HepG2 (cell line): ENCODE measurements around the gene PPP4C. TPM values are rescaled to one million over a fixed set of nuclear protein-coding genes. Genes with fewer than 3 reads are reported as not detected.

Experiments
- ETV6 ChIP-seq: sonication (generic); formaldehyde crosslinking; conservative IDR thresholded peaks from 2 replicates; pipeline ENCODE4 v1.4.0; 2020; ENCODE audit warnings: missing genetic modification reagents
- GABPB1 ChIP-seq: IDR thresholded peaks from 2 replicates; pipeline ENCODE4 v1.6.1; 2016; ENCODE audit warnings: mild to moderate bottlenecking, missing genetic modification reagents, moderate library complexity, missing compliant biosample characterization
- GZF1 ChIP-seq: sonication (generic); formaldehyde crosslinking; IDR thresholded peaks from 2 replicates; pipeline ENCODE4 v1.5.1; 2020; ENCODE audit warnings: mild to moderate bottlenecking, missing genetic modification reagents
- ISL2 ChIP-seq: sonication (generic); formaldehyde crosslinking; IDR thresholded peaks from 2 replicates; pipeline ENCODE4 v1.5.0; 2020; ENCODE audit warnings: missing genetic modification reagents
- RFX1 ChIP-seq: fragments of 450-650 bp; IDR thresholded peaks from 2 replicates; pipeline ENCODE4 v1.6.1; 2017
- XRCC5 ChIP-seq: fragments of 200-400 bp; formaldehyde crosslinking; optimal IDR thresholded peaks from 2 replicates; pipeline ENCODE3; 2017; ENCODE audit warnings: mild to moderate bottlenecking, low read length
- ZBTB7B ChIP-seq: sonication (generic); formaldehyde crosslinking; IDR thresholded peaks from 2 replicates; pipeline ENCODE4 v1.4.0; 2020; ENCODE audit warnings: missing genetic modification reagents
- ZKSCAN5 ChIP-seq: sonication (generic); formaldehyde crosslinking; IDR thresholded peaks from 2 replicates; pipeline ENCODE4 v1.5.1; 2020; ENCODE audit warnings: mild to moderate bottlenecking, missing genetic modification reagents
- ZNF292 ChIP-seq: sonication (generic); formaldehyde crosslinking; IDR thresholded peaks from 2 replicates; pipeline ENCODE4 v1.8.1; 2022; ENCODE audit warnings: mild to moderate bottlenecking, low read depth, missing genetic modification reagents, borderline replicate concordance
- ZNF30 ChIP-seq: sonication (generic); formaldehyde crosslinking; IDR thresholded peaks from 2 replicates; pipeline ENCODE4 v1.5.0; 2020; ENCODE audit warnings: mild to moderate bottlenecking, missing genetic modification reagents
- ZNF44 ChIP-seq: sonication (generic); formaldehyde crosslinking; IDR thresholded peaks from 2 replicates; pipeline ENCODE4 v1.5.1; 2020; ENCODE audit warnings: mild to moderate bottlenecking, missing genetic modification reagents
- ZNF441 ChIP-seq: sonication (generic); formaldehyde crosslinking; IDR thresholded peaks from 2 replicates; pipeline ENCODE4 v1.7.0; 2021; ENCODE audit warnings: missing genetic modification reagents, borderline replicate concordance
- ZSCAN30 ChIP-seq: sonication (generic); formaldehyde crosslinking; IDR thresholded peaks from 2 replicates; pipeline ENCODE4 v1.5.0; 2020; ENCODE audit warnings: mild to moderate bottlenecking, missing genetic modification reagents
- polyA plus RNA-seq, 8 experiments: library from polyadenylated mRNA; depleted of rRNA in 3 of 8; stranded (reverse) in 7 of 8; unstranded in 1 of 8; fragments of >200 nt; fragmentation: Illumina TruSeq in 4 of 8; extraction: Trizol in 4 of 8; gene quantifications; 2 replicates each; pipeline versions ENCODE4 v1.2.1 to v1.2.3, GENCODE V29; 2011 to 2016; ENCODE audit warnings: low read depth in 4 of 8, missing spikeins in 1 of 8, mixed read lengths in 1 of 8; ENCODE audit not compliant: insufficient read depth in 1 of 8
- total RNA-seq, 5 experiments: library from RNA; depleted of rRNA; stranded (reverse); fragments of >200 nt; fragmentation: Illumina TruSeq; extraction: Trizol; gene quantifications; 2 replicates each; pipeline ENCODE4 v1.2.3, GENCODE V29; 2016; ENCODE audit warnings: low read depth in 1 of 5
- TF ChIP-seq, protein P1 (sequence below): sonication (generic); formaldehyde crosslinking; conservative IDR thresholded peaks from 2 replicates; pipeline ENCODE4 v1.5.0; 2020; ENCODE audit warnings: missing genetic modification reagents
- TF ChIP-seq, protein P2 (sequence below): IDR thresholded peaks from 2 replicates; pipeline ENCODE4 v1.6.1; 2016
- TF ChIP-seq, protein P3 (sequence below): sonication (generic); formaldehyde crosslinking; IDR thresholded peaks from 2 replicates; pipeline ENCODE4 v1.4.0; 2020; ENCODE audit warnings: missing genetic modification reagents, borderline replicate concordance
- TF ChIP-seq, protein P4 (sequence below): sonication (generic); formaldehyde crosslinking; IDR thresholded peaks from 2 replicates; pipeline ENCODE4 v1.4.0; 2020; ENCODE audit warnings: missing genetic modification reagents
- TF ChIP-seq, protein P5 (sequence below): sonication (generic); formaldehyde crosslinking; IDR thresholded peaks from 2 replicates; pipeline ENCODE4 v1.9.0; 2021; ENCODE audit warnings: missing genetic modification reagents, mild to moderate bottlenecking, borderline replicate concordance
- TF ChIP-seq, protein P6 (sequence below): sonication (generic); formaldehyde crosslinking; IDR thresholded peaks from 2 replicates; pipeline ENCODE4 v1.4.0; 2020; ENCODE audit warnings: missing genetic modification reagents; ENCODE audit errors: not compliant biosample characterization

Gene PPP4C
- total and polyA plus RNA-seq, 2 of the 13 experiments (the other 11 are each of a cell fraction or from before 2014, with no cell fraction given) = 176 to 220 TPM

DNA sequence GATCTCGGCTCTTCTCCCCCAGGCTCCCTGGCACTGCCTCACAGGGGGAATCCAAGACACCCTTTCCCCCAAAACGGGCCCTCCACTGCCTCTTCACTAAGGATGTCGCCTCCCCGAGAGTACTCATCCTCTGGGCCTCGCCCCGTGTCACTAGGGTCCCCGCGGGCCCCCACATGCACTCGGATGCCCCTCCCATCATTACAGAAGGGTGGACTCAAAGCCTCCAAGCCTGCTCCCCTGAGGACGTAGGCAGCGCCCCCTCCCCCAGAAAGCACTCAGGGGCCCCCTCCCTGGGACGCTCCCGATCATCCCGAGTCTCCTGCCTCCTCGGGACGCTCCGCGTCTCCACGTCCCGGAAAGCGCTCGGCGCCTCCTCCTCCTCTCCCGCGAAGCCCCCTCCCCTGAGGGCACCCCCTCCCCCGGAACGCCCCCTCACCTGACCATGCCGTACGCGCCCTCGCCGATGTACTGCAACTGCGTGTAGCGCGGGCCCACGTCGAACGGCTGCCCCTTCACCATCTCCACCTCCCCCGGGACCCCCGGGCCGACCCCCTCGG lies 46.9 kb downstream of the PPP4C start (continued):
- TF ChIP-seq ZKSCAN5 (CRISPR knock-in tag) = no peak
- TF ChIP-seq ETV6 (CRISPR knock-in tag) = no peak
- no peak for TF ChIP-seq ZSCAN30 (CRISPR knock-in tag)
- no peak for TF ChIP-seq ZNF292
- TF ChIP-seq ZBTB7B (CRISPR knock-in tag) = 0 out of 2 replicates have a peak, but pooled peaks have one; percentile 7
- 0 out of 2 replicates have a peak, but pooled peaks have one; percentile 4 for TF ChIP-seq GABPB1
- TF ChIP-seq, protein P1, sequence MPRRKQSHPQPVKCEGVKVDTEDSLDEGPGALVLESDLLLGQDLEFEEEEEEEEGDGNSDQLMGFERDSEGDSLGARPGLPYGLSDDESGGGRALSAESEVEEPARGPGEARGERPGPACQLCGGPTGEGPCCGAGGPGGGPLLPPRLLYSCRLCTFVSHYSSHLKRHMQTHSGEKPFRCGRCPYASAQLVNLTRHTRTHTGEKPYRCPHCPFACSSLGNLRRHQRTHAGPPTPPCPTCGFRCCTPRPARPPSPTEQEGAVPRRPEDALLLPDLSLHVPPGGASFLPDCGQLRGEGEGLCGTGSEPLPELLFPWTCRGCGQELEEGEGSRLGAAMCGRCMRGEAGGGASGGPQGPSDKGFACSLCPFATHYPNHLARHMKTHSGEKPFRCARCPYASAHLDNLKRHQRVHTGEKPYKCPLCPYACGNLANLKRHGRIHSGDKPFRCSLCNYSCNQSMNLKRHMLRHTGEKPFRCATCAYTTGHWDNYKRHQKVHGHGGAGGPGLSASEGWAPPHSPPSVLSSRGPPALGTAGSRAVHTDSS = no peak
- TF ChIP-seq, protein P2, sequence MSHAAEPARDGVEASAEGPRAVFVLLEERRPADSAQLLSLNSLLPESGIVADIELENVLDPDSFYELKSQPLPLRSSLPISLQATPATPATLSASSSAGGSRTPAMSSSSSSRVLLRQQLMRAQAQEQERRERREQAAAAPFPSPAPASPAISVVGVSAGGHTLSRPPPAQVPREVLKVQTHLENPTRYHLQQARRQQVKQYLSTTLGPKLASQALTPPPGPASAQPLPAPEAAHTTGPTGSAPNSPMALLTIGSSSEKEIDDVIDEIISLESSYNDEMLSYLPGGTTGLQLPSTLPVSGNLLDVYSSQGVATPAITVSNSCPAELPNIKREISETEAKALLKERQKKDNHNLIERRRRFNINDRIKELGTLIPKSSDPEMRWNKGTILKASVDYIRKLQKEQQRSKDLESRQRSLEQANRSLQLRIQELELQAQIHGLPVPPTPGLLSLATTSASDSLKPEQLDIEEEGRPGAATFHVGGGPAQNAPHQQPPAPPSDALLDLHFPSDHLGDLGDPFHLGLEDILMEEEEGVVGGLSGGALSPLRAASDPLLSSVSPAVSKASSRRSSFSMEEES = no peak
- no peak for TF ChIP-seq RFX1
- no peak for TF ChIP-seq ZNF441
- TF ChIP-seq, protein P3, sequence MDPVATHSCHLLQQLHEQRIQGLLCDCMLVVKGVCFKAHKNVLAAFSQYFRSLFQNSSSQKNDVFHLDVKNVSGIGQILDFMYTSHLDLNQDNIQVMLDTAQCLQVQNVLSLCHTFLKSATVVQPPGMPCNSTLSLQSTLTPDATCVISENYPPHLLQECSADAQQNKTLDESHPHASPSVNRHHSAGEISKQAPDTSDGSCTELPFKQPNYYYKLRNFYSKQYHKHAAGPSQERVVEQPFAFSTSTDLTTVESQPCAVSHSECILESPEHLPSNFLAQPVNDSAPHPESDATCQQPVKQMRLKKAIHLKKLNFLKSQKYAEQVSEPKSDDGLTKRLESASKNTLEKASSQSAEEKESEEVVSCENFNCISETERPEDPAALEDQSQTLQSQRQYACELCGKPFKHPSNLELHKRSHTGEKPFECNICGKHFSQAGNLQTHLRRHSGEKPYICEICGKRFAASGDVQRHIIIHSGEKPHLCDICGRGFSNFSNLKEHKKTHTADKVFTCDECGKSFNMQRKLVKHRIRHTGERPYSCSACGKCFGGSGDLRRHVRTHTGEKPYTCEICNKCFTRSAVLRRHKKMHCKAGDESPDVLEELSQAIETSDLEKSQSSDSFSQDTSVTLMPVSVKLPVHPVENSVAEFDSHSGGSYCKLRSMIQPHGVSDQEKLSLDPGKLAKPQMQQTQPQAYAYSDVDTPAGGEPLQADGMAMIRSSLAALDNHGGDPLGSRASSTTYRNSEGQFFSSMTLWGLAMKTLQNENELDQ (CRISPR knock-in tag) = no peak
- TF ChIP-seq, protein P4, sequence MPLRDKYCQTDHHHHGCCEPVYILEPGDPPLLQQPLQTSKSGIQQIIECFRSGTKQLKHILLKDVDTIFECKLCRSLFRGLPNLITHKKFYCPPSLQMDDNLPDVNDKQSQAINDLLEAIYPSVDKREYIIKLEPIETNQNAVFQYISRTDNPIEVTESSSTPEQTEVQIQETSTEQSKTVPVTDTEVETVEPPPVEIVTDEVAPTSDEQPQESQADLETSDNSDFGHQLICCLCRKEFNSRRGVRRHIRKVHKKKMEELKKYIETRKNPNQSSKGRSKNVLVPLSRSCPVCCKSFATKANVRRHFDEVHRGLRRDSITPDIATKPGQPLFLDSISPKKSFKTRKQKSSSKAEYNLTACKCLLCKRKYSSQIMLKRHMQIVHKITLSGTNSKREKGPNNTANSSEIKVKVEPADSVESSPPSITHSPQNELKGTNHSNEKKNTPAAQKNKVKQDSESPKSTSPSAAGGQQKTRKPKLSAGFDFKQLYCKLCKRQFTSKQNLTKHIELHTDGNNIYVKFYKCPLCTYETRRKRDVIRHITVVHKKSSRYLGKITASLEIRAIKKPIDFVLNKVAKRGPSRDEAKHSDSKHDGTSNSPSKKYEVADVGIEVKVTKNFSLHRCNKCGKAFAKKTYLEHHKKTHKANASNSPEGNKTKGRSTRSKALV (CRISPR knock-in tag) = no peak
- TF ChIP-seq XRCC5 = no peak
- TF ChIP-seq ISL2 (CRISPR knock-in tag) = no peak
- TF ChIP-seq, protein P5, sequence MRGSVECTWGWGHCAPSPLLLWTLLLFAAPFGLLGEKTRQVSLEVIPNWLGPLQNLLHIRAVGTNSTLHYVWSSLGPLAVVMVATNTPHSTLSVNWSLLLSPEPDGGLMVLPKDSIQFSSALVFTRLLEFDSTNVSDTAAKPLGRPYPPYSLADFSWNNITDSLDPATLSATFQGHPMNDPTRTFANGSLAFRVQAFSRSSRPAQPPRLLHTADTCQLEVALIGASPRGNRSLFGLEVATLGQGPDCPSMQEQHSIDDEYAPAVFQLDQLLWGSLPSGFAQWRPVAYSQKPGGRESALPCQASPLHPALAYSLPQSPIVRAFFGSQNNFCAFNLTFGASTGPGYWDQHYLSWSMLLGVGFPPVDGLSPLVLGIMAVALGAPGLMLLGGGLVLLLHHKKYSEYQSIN (CRISPR knock-in tag) = no peak
- TF ChIP-seq, protein P6, sequence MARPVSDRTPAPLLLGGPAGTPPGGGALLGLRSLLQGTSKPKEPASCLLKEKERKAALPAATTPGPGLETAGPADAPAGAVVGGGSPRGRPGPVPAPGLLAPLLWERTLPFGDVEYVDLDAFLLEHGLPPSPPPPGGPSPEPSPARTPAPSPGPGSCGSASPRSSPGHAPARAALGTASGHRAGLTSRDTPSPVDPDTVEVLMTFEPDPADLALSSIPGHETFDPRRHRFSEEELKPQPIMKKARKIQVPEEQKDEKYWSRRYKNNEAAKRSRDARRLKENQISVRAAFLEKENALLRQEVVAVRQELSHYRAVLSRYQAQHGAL (CRISPR knock-in tag) = no peak
- 0 out of 2 replicates have a peak, but pooled peaks have one; percentile 10 for TF ChIP-seq ZNF44 (CRISPR knock-in tag)
- TF ChIP-seq GZF1 (CRISPR knock-in tag) = no peak
- no peak for TF ChIP-seq ZNF30 (CRISPR knock-in tag)
